CD4-positive, alpha-beta T cell (primary cell): ENCODE results near the gene FOXN4. TPM values are rescaled to one million over a fixed set of nuclear protein-coding genes. Genes with fewer than 3 reads are reported as not detected.

Experiments used
- ATAC-seq: fragments of 200-7000 bp; cut with Tn5 transposase; one replicate; pipeline ENCODE4 v1.10.0; 2022; ENCODE audit warnings: mild to moderate bottlenecking; ENCODE audit not compliant: poor library complexity
- CTCF ChIA-PET: fragments of 350-600 bp; sonication (Branson Sonifier 250); formaldehyde crosslinking; loops from one replicate; lab custom pipeline; 2021; ENCODE audit warnings: antibody characterized with exemption, inconsistent platforms; lab: Charles Lee
- POLR2A ChIA-PET: fragments of 350-600 bp; sonication (Branson Sonifier 250); formaldehyde crosslinking; loops from one replicate; lab custom pipeline; 2021; ENCODE audit warnings: antibody characterized with exemption, inconsistent platforms; lab: Charles Lee
- DNase-seq, 14 experiments: peaks; one replicate each; pipeline ENCODE4 v3.0.0-alpha.2; 2013 to 2020; ENCODE audit warnings: mixed read lengths in 2 of 14
- H3K27ac ChIP-seq, 2 donors: one replicate each; pipeline versions ENCODE4 v1.5.1 to v1.7.0; 2013; ENCODE audit warnings: low read length in 2 of 2, low read depth in 1 of 2, mild to moderate bottlenecking in 1 of 2
- H3K27me3 ChIP-seq, 2 experiments: 1 replicate in 1 of 2; 2 replicates in 1 of 2; pipeline versions ENCODE4 v1.6.1 to v1.7.0; 2013; ENCODE audit warnings: low read length in 2 of 2, control low read depth in 1 of 2, mild to moderate bottlenecking in 1 of 2, moderate library complexity in 1 of 2; ENCODE audit not compliant: insufficient read depth in 2 of 2, control insufficient read depth in 1 of 2
- H3K36me3 ChIP-seq: one replicate; pipeline ENCODE4 v1.6.1; 2013; ENCODE audit warnings: low read length, control low read depth; ENCODE audit not compliant: insufficient read depth
- H3K4me1 ChIP-seq: one replicate; pipeline ENCODE4 v1.6.1; 2013; ENCODE audit warnings: low read length, control low read depth; ENCODE audit not compliant: insufficient read depth
- H3K4me3 ChIP-seq: one replicate; pipeline ENCODE4 v1.5.1; 2013; ENCODE audit warnings: mild to moderate bottlenecking, low read length, moderate library complexity
- H3K9me3 ChIP-seq, 2 experiments: 1 replicate in 1 of 2; 2 replicates in 1 of 2; pipeline versions ENCODE4 v1.6.1 to v1.7.0; 2013; ENCODE audit warnings: low read length in 2 of 2, mild to moderate bottlenecking in 2 of 2, control low read depth in 1 of 2, moderate library complexity in 1 of 2; ENCODE audit not compliant: control insufficient read depth in 1 of 2, insufficient read depth in 1 of 2
- H3K27ac Mint-ChIP-seq: one replicate; pipeline ENCODE4 v1.8.0; 2020; ENCODE audit warnings: mixed read lengths
- H3K27me3 Mint-ChIP-seq: one replicate; pipeline ENCODE4 v1.8.0; 2021; ENCODE audit warnings: mixed read lengths
- H3K36me3 Mint-ChIP-seq: one replicate; pipeline ENCODE4 v1.8.0; 2021; ENCODE audit warnings: low read depth, mixed read lengths
- H3K4me1 Mint-ChIP-seq: one replicate; pipeline ENCODE4 v1.8.0; 2021; ENCODE audit warnings: low read depth, mixed read lengths
- H3K4me3 Mint-ChIP-seq: one replicate; pipeline ENCODE4 v1.8.0; 2020; ENCODE audit warnings: mild to moderate bottlenecking, mixed read lengths
- H3K9me3 Mint-ChIP-seq: one replicate; pipeline ENCODE4 v1.8.0; 2020; ENCODE audit warnings: mixed read lengths
- intact Hi-C, 2 experiments: fragments of 100-400 bp; cut with DNase I in 1 of 2; cut with micrococcal nuclease in 1 of 2; formaldehyde crosslinking; loops; one replicate each; pipeline versions ENCODE4 v1.15.1 to v1.9.0; 2023 to 2025; cut with DNase I, micrococcal nuclease
- total RNA-seq, 174 experiments: library from RNA in 2 of 174; stranded (reverse) in 2 of 174; gene quantifications; one replicate each; pipeline ENCODE4 v1.2.3 and lab custom pipeline; 2021 to 2026
- TF ChIP-seq, protein P1 (sequence below): fragments of 200-600 bp; IDR thresholded peaks from one replicate; pipeline ENCODE4 v1.8.0; 2022; ENCODE audit warnings: antibody characterized with exemption, mild to moderate bottlenecking

The FOXN4 gene
- total RNA-seq, 2 experiments from 2014 or later = not detected

DNA sequence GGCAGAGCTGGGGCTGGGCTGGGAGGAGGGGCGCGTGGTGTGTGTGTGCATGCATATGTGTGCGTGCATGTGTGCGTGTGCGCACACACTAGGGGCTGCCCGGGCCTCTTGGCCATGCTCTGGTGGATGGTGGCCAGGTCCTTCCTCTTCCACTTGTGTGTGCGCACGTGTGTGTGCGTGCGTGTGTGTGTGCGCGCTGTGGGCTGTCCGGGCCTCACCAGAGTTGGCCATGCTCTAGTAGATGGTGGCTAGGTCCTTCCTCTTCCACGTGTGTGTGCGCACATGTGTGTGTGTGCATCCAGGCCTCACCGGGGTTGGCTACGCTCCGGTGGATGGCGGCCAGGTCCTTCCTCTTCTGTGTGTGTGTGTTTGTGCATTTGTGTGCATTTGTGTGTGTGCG, 24.7 kb downstream of the FOXN4 start:
- H3K4me3 ChIP-seq = no peak overlapping the region
- H3K27me3 Mint-ChIP-seq = peaks cover 9% of the 10 kb centered on the region
- H3K9me3 ChIP-seq = no peaks in the 10 kb centered on the region
- no peaks in the 10 kb centered on the region for H3K9me3 Mint-ChIP-seq
- no peaks in the 10 kb centered on the region for H3K4me1 ChIP-seq
- H3K4me3 Mint-ChIP-seq = no peak overlapping the region
- H3K4me1 Mint-ChIP-seq = no peaks in the 10 kb centered on the region
- TF ChIP-seq, protein P1, sequence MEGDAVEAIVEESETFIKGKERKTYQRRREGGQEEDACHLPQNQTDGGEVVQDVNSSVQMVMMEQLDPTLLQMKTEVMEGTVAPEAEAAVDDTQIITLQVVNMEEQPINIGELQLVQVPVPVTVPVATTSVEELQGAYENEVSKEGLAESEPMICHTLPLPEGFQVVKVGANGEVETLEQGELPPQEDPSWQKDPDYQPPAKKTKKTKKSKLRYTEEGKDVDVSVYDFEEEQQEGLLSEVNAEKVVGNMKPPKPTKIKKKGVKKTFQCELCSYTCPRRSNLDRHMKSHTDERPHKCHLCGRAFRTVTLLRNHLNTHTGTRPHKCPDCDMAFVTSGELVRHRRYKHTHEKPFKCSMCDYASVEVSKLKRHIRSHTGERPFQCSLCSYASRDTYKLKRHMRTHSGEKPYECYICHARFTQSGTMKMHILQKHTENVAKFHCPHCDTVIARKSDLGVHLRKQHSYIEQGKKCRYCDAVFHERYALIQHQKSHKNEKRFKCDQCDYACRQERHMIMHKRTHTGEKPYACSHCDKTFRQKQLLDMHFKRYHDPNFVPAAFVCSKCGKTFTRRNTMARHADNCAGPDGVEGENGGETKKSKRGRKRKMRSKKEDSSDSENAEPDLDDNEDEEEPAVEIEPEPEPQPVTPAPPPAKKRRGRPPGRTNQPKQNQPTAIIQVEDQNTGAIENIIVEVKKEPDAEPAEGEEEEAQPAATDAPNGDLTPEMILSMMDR = no peak
- intact Hi-C loops = no loop called here
- POLR2A ChIA-PET = no interaction called here
- DNase-seq (no peak), ATAC-seq (no peak)
- no peaks in the 10 kb centered on the region for H3K36me3 Mint-ChIP-seq
- no peak overlapping the region for H3K27ac ChIP-seq
- no peak overlapping the region for H3K27ac Mint-ChIP-seq
- CTCF ChIA-PET = no interaction called here
- no peaks in the 10 kb centered on the region for H3K27me3 ChIP-seq
- no peaks in the 10 kb centered on the region for H3K36me3 ChIP-seq

DNA sequence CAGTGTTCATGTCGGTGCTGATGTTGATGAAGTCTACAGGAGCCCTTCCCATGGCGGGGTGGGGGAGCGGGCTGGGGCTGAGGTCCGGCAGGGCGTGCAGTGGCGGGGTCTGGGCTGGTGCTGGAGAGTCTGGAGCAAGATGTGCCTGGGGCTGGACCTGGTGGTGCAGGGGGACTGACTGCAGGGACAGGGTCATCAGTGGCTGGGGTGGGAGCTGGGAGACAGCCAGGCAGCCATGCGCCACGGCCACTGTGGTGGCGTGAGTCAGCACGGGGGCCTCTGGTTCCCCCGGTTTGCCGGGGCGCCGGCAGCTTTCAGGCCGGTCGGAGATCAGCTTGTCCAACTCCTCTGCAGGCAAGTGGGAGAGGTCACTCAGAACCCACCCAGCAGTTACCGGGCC, 27.6 kb downstream of the FOXN4 start:
- intact Hi-C loops = no loop called here
- Mint-ChIP-seq H3K27ac (no peak overlapping the region), H3K36me3 (no peaks in the 10 kb centered on the region), H3K4me1 (no peaks in the 10 kb centered on the region), H3K9me3 (no peaks in the 10 kb centered on the region), H3K27me3 (no peaks in the 10 kb centered on the region), H3K4me3 (no peak overlapping the region)
- TF ChIP-seq, protein P1 = no peak
- no peaks in the 10 kb centered on the region for H3K36me3 ChIP-seq
- H3K27me3 ChIP-seq = no peaks in the 10 kb centered on the region
- H3K4me1 ChIP-seq = no peaks in the 10 kb centered on the region
- CTCF ChIA-PET = no interaction called here
- no peak overlapping the region for H3K27ac ChIP-seq
- H3K4me3 ChIP-seq = no peak overlapping the region
- POLR2A ChIA-PET = no interaction called here
- no peaks in the 10 kb centered on the region for H3K9me3 ChIP-seq
- ATAC-seq (no peak), DNase-seq (no peak)

DNA sequence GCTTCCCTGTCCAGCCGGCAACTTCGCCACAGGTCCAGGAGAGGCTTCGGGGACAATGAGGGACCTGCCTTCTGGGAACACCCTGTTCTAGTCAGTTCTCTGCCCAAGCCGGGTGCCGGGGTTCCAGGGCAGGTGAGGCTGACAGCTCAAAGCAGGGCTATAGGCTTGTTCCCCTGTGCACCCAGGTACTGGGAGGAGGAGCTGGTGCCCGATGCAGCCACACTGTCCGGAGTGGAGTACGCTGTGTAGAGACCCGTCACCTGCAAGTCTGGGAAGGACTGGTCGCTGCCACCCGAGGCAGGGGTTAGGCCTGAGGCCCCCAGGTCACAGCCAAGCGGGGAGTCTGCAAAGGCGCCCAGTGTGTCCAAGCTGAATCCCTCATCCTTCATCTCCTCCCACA, 29.6 kb downstream of the FOXN4 start:
- Histone ChIP-seq H3K27me3 (no peaks in the 10 kb centered on the region), H3K27ac (no peak overlapping the region), H3K4me1 (no peaks in the 10 kb centered on the region), H3K4me3 (no peak overlapping the region), H3K9me3 (no peaks in the 10 kb centered on the region), H3K36me3 (no peaks in the 10 kb centered on the region)
- H3K27me3 Mint-ChIP-seq = peaks cover 9% of the 10 kb centered on the region
- H3K4me1 Mint-ChIP-seq = no peaks in the 10 kb centered on the region
- no peak overlapping the region for H3K4me3 Mint-ChIP-seq
- no peak overlapping the region for H3K27ac Mint-ChIP-seq
- TF ChIP-seq, protein P1 = no peak
- ChIA-PET CTCF (no interaction called here), POLR2A (no interaction called here)
- ATAC-seq = no peak
- no peak for DNase-seq
- no peaks in the 10 kb centered on the region for H3K36me3 Mint-ChIP-seq
- intact Hi-C loops = no loop called here
- no peaks in the 10 kb centered on the region for H3K9me3 Mint-ChIP-seq
